ENCODE measurements around the gene SLC26A4.

Gene SLC26A4

GRCh38 chr7:107661081-107661864 is 645 bp downstream of the SLC26A4 start:
- peak; percentile 39 for DNase-seq

GRCh38 chr7:107661865-107662379 is 1.3 kb downstream of the SLC26A4 start:
- no peak for DNase-seq

DNA sequence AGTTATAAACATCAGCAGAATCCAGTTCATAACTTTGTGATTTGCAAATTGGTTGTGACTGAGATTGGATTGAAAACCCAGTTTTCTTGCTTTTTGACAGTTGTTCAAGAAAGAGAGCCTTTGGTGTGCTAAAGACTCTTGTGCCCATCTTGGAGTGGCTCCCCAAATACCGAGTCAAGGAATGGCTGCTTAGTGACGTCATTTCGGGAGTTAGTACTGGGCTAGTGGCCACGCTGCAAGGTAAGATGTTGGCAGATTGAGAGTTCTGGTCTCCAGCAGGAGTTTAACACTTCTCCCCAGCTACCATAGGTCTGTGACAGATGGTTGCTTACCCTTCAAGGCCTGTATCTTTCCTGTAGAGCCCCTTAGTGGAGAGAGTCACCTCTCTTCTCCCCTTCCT is 2.6 kb downstream of the SLC26A4 start:
- DNase-seq: no peak

DNA sequence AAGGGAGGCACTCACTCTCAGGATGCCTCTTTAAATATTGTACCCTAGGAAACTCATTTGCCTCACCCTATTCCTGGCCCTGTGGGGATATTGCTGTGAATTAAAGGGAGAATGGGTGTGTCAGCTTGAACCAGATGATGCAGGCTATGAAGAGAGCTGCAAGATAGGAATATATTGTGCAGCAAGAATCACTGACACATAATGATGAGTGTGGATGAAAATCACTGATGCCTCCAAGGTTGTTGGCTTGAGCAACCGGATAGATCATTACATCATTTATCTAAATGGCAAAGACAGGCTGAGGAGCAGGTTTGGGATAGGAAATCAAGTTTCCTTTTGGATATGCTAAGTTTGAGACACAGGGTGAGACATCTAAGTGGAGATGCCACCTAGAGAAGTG is 6.2 kb downstream of the SLC26A4 start:
- no peak for DNase-seq

- no peak for DNase-seq
Measured at GRCh38 chr7:107667341-107667740, 6.7 kb downstream of the SLC26A4 start.

DNA sequence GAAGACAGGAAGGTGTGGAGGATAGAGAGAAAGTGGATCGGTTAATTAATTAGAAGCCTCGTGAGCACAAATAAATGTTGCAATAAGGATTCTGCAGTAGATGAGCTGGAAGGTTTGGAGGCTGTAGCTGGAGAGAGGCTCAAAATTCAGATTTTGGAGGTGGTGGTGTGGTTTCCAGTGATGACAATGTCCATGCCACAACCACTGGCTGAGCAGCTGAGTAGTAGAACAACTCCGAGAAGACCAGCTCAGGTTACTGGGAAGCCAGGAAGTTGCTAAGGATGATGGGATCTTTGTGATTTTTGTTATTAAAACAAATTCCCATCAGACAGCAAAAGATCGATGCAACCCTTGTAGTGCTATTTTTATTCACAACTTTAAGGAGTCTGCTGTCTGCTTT is 7.7 kb downstream of the SLC26A4 start:
- no peak for DNase-seq

- no peak for DNase-seq
Measured at GRCh38 chr7:107672183-107672582, 11.6 kb downstream of the SLC26A4 start.

GRCh38 chr7:107676249-107676648 is 15.6 kb downstream of the SLC26A4 start:
- DNase-seq: no peak

- DNase-seq: no peak
Measured at GRCh38 chr7:107678110-107678753, 17.6 kb downstream of the SLC26A4 start.

GRCh38 chr7:107680478-107680877 is 19.9 kb downstream of the SLC26A4 start:
- no peak for DNase-seq

GRCh38 chr7:107682886-107683285 is 22.3 kb downstream of the SLC26A4 start:
- no peak for DNase-seq

GRCh38 chr7:107684287-107684686 is 23.7 kb downstream of the SLC26A4 start:
- DNase-seq: no peak

DNA sequence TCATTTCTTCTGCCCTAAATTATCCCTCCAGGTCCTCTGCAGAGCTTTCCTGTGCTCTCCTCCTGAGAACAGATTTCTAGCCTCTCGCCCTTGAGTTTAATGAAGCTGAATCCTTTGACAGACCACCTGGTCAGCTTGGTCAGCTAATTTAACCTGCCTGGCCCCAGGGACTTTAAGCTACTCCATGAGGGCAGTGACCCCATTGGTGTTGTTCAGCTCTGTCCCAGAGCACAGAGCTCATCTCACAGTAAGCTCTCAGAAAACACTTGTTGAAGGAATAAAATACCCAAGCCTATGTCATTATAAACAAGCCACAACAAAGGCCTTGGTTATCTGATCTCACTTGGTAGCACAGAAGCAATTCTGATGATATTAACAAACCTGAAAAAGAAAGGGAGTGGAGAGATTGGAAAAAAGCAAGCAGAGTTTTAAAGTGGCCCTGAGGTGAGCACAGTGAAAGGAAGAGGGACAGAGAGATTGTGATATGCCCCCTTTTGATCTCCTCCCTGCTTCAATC is 24.4 kb downstream of the SLC26A4 start:
- DNase-seq: no peak

GRCh38 chr7:107686816-107687387 is 26.3 kb downstream of the SLC26A4 start:
- DNase-seq: no peak

DNA sequence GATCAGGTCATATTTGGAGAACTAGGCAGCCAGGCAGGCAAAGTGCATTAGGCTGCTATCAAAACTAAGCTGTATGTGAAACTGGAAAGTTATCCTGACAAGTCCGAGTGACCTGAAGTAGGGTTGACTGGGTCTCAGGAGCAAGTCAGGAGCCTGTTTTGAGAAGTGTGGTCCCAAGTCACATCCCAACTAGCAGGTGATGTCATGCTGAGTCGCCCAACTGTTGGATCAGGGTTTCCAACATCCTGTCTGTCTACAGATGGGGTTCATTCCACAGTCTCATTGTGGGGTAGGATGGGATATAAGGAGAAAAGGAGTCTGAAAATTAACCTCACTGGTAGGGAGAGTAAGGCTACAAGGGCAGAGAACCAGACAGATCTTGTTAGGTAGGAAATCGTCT is 27.0 kb downstream of the SLC26A4 start:
- peak; percentile 18 for DNase-seq

GRCh38 chr7:107689553-107689952 is 28.9 kb downstream of the SLC26A4 start:
- no peak for DNase-seq

DNA sequence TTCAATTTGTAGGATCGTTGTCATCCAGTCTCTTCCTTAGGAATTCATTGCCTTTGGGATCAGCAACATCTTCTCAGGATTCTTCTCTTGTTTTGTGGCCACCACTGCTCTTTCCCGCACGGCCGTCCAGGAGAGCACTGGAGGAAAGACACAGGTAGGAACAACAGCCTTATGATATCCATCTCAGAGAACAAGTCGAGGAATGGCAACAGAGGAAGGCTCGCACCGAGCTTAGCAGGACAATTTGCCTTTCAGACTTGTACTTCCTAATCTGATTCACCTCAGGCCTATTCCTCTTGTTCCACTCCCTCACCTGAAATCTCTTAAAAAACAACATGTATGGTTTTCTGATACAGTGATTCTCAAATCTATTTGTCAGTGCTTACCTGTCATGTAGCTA is 29.5 kb downstream of the SLC26A4 start:
- no peak for DNase-seq

DNA sequence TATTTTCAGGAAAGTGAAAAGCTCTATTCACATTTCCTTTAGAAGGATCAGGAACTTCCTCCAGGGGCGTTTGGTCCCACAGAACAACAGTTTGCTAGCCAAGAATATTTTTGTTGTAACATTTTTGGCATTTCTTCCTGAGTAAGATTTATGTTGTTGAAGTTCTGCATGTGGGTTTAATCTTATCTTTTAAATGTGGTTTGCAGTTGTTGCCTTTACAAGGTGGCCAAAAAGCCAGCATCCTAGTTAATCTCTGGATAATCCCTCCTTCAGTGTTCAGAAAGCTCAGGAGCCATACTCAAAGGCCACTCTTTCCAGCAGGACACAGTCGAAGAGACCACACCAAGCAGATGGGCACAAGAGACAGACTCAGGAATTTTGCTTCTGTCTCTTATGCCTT is 30.0 kb downstream of the SLC26A4 start:
- DNase-seq: peak; percentile 61

DNA sequence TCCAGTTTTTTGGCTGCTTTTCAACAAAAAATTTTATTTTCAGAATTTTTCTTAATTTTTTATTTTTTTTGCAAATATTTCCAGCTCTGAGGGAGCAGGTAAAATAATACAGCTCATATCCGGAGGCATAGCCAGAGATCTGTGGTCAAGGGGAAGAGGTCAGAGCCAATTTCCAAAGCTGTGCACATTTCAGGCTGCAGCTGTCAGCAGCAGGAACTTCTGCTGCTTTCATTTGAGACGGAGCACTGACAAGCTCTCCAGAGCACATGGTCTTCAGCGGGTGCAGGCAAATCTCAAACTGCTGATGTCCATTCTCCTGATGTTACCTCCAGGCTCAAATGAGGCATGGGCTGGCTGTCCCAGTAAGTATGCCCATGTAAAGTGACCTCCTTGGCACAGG is 31.1 kb downstream of the SLC26A4 start:
- no peak for DNase-seq

DNA sequence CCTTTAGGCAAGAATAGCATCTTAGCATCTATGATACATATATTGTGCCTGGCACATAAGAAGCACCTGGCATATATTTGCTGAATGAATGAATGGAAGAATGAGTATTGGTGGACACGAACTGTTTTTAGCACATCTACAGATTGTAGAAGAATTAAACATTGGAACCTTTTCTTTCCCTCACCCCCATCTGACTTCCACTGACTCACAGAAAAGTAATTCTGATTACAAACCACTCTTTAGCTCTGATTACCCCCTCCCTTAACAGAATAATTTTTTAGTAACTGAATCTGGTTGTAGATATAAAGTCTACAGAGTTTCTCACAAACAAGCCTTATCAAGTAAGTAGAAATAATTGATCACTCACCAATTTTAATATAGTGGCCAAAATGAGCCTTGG is 31.9 kb downstream of the SLC26A4 start:
- peak; percentile 27 for DNase-seq

GRCh38 chr7:107693396-107693795 is 32.8 kb downstream of the SLC26A4 start:
- no peak for DNase-seq

- DNase-seq: peak; percentile 39
Measured at GRCh38 chr7:107694386-107694785, 33.8 kb downstream of the SLC26A4 start.

- DNase-seq: peak; percentile 32
Measured at GRCh38 chr7:107696330-107696946, 35.8 kb downstream of the SLC26A4 start.
